ENCODE measurements around the gene ZFR. TPM values are rescaled to one million over a fixed set of nuclear protein-coding genes. Genes with fewer than 3 reads are reported as not detected.
"Not testable (repeated sequence)": the region's sequence is repeated elsewhere in the genome, so short reads cannot be mapped to it uniquely, and the experiment has no call there.

The ZFR gene
- total RNA-seq, 2 experiments from 2014 or later, result 58.8 to 61.0 TPM

GRCh38 chr5:32323741-32324140 is 120.8 kb downstream of the ZFR start:
- intact Hi-C loops (cut with DNase I, micrococcal nuclease), result no loop called here
- Histone ChIP-seq H3K27ac (ENCODE audit: low read depth in 1 of 2, low read length in 2 of 2) (no peak overlapping the region), H3K4me1 (ENCODE audit: insufficient read depth, low read length) (no peaks in the 10 kb centered on the region), H3K36me3 (ENCODE audit: insufficient read depth, low read length) (no peaks in the 10 kb centered on the region), H3K27me3 (ENCODE audit: control insufficient read depth in 1 of 2, insufficient read depth in 2 of 2, low read length in 2 of 2) (no peaks in the 10 kb centered on the region), H3K4me3 (ENCODE audit: low read length) (no peak overlapping the region), H3K9me3 (ENCODE audit: control insufficient read depth in 1 of 2, insufficient read depth in 1 of 2, low read length in 2 of 2) (peaks cover 10 to 35% of the 10 kb centered on the region in 2 experiments)
- peaks cover 4% of the 10 kb centered on the region for H3K9me3 Mint-ChIP-seq
- no peak for TF ChIP-seq CTCF (IDR thresholded peaks at IDR 0.05)
- DNase-seq, result no peak
- H3K36me3 Mint-ChIP-seq (ENCODE audit: low read depth), result no peaks in the 10 kb centered on the region
- ChIA-PET CTCF (no interaction called here), POLR2A (no interaction called here)
- H3K4me1 Mint-ChIP-seq (ENCODE audit: low read depth), result no peaks in the 10 kb centered on the region
- H3K27ac Mint-ChIP-seq, result no peak overlapping the region
- no peak for ATAC-seq (ENCODE audit: poor library complexity)
- H3K4me3 Mint-ChIP-seq, result no peak overlapping the region
- H3K27me3 Mint-ChIP-seq, result no peaks in the 10 kb centered on the region

- intact Hi-C loops (cut with DNase I, micrococcal nuclease), result no loop called here
- Histone ChIP-seq H3K36me3 (ENCODE audit: insufficient read depth, low read length) (no peaks in the 10 kb centered on the region), H3K27ac (ENCODE audit: low read depth in 1 of 2, low read length in 2 of 2) (no peak overlapping the region), H3K27me3 (ENCODE audit: control insufficient read depth in 1 of 2, insufficient read depth in 2 of 2, low read length in 2 of 2) (no peaks in the 10 kb centered on the region), H3K4me1 (ENCODE audit: insufficient read depth, low read length) (no peaks in the 10 kb centered on the region), H3K9me3 (ENCODE audit: control insufficient read depth in 1 of 2, insufficient read depth in 1 of 2, low read length in 2 of 2) (peaks cover 10 to 35% of the 10 kb centered on the region in 2 experiments), H3K4me3 (ENCODE audit: low read length) (no peak overlapping the region)
- no peak for TF ChIP-seq CTCF (IDR thresholded peaks at IDR 0.05)
- no peak overlapping the region for H3K4me3 Mint-ChIP-seq
- ChIA-PET CTCF (no interaction called here), POLR2A (no interaction called here)
- no peak overlapping the region for H3K27ac Mint-ChIP-seq
- DNase-seq (no peak), ATAC-seq (ENCODE audit: poor library complexity) (no peak)
- H3K4me1 Mint-ChIP-seq (ENCODE audit: low read depth), result no peaks in the 10 kb centered on the region
- H3K27me3 Mint-ChIP-seq, result no peaks in the 10 kb centered on the region
- H3K36me3 Mint-ChIP-seq (ENCODE audit: low read depth), result no peaks in the 10 kb centered on the region
- peaks cover 4% of the 10 kb centered on the region for H3K9me3 Mint-ChIP-seq
Observed at GRCh38 chr5:32322882-32323281, 121.7 kb downstream of the ZFR start.

- H3K27ac Mint-ChIP-seq; H3K27ac ChIP-seq (ENCODE audit: low read depth in 1 of 2, low read length in 2 of 2); POLR2A ChIA-PET; H3K4me1 ChIP-seq (ENCODE audit: insufficient read depth, low read length); H3K4me1 Mint-ChIP-seq (ENCODE audit: low read depth); DNase-seq; H3K27me3 ChIP-seq (ENCODE audit: control insufficient read depth in 1 of 2, insufficient read depth in 2 of 2, low read length in 2 of 2); ATAC-seq (ENCODE audit: poor library complexity); H3K4me3 Mint-ChIP-seq; H3K36me3 ChIP-seq (ENCODE audit: insufficient read depth, low read length); H3K36me3 Mint-ChIP-seq (ENCODE audit: low read depth); H3K4me3 ChIP-seq (ENCODE audit: low read length); H3K27me3 Mint-ChIP-seq; H3K9me3 Mint-ChIP-seq; intact Hi-C loops (cut with DNase I, micrococcal nuclease): not testable (repeated sequence)
- H3K9me3 ChIP-seq (ENCODE audit: control insufficient read depth in 1 of 2, insufficient read depth in 1 of 2, low read length in 2 of 2), result peaks cover 10 to 35% of the 10 kb centered on the region in 2 experiments
- CTCF ChIA-PET, result interaction anchor here (0.6 kb wide), 1 partner anchor 133 kb away, joined by 3 read pairs; no protein-coding TSS in a partner anchor
Observed at GRCh38 chr5:32321787-32322186, 122.8 kb downstream of the ZFR start.

GRCh38 chr5:32320576-32320975 is 124.0 kb downstream of the ZFR start:
- Histone ChIP-seq H3K4me1 (ENCODE audit: insufficient read depth, low read length) (no peaks in the 10 kb centered on the region), H3K36me3 (ENCODE audit: insufficient read depth, low read length) (no peaks in the 10 kb centered on the region), H3K27ac (ENCODE audit: low read depth in 1 of 2, low read length in 2 of 2) (no peak overlapping the region), H3K9me3 (ENCODE audit: control insufficient read depth in 1 of 2, insufficient read depth in 1 of 2, low read length in 2 of 2) (peaks cover 10 to 35% of the 10 kb centered on the region in 2 experiments), H3K27me3 (ENCODE audit: control insufficient read depth in 1 of 2, insufficient read depth in 2 of 2, low read length in 2 of 2) (no peaks in the 10 kb centered on the region), H3K4me3 (ENCODE audit: low read length) (no peak overlapping the region)
- Mint-ChIP-seq H3K4me3 (no peak overlapping the region), H3K9me3 (peaks cover 4% of the 10 kb centered on the region), H3K27me3 (no peaks in the 10 kb centered on the region), H3K36me3 (ENCODE audit: low read depth) (no peaks in the 10 kb centered on the region), H3K4me1 (ENCODE audit: low read depth) (no peaks in the 10 kb centered on the region), H3K27ac (no peak overlapping the region)
- CTCF ChIA-PET, result no interaction called here
- ATAC-seq (ENCODE audit: poor library complexity) (no peak), DNase-seq (no peak)
- no peak for TF ChIP-seq CTCF (IDR thresholded peaks at IDR 0.05)
- POLR2A ChIA-PET, result no interaction called here
- intact Hi-C loops (cut with DNase I, micrococcal nuclease), result no loop called here

All from CD4-positive, alpha-beta T cell (primary cell).